Retina (tissue), 1 donor: ENCODE results near the gene ZNF451.
"Not testable (repeated sequence)": the region's sequence is repeated elsewhere in the genome, so short reads cannot be mapped to it uniquely, and the experiment has no call there.

Source experiments
- DNase-seq: peaks from one replicate; pipeline ENCODE4 v3.0.0-alpha.2; 2016

The ZNF451 gene, protein sequence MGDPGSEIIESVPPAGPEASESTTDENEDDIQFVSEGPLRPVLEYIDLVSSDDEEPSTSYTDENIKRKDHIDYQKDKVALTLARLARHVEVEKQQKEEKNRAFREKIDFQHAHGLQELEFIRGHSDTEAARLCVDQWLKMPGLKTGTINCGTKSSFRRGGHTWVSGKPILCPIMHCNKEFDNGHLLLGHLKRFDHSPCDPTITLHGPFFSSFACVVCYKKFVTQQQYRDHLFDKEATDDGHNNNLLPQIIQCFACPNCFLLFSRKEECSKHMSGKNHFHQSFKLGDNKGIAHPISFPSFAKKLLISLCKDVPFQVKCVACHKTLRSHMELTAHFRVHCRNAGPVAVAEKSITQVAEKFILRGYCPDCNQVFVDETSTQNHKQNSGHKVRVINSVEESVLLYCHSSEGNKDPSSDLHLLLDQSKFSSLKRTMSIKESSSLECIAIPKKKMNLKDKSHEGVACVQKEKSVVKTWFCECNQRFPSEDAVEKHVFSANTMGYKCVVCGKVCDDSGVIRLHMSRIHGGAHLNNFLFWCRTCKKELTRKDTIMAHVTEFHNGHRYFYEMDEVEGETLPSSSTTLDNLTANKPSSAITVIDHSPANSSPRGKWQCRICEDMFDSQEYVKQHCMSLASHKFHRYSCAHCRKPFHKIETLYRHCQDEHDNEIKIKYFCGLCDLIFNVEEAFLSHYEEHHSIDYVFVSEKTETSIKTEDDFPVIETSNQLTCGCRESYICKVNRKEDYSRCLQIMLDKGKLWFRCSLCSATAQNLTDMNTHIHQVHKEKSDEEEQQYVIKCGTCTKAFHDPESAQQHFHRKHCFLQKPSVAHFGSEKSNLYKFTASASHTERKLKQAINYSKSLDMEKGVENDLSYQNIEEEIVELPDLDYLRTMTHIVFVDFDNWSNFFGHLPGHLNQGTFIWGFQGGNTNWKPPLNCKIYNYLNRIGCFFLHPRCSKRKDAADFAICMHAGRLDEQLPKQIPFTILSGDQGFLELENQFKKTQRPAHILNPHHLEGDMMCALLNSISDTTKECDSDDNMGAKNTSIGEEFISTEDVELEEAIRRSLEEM

DNA sequence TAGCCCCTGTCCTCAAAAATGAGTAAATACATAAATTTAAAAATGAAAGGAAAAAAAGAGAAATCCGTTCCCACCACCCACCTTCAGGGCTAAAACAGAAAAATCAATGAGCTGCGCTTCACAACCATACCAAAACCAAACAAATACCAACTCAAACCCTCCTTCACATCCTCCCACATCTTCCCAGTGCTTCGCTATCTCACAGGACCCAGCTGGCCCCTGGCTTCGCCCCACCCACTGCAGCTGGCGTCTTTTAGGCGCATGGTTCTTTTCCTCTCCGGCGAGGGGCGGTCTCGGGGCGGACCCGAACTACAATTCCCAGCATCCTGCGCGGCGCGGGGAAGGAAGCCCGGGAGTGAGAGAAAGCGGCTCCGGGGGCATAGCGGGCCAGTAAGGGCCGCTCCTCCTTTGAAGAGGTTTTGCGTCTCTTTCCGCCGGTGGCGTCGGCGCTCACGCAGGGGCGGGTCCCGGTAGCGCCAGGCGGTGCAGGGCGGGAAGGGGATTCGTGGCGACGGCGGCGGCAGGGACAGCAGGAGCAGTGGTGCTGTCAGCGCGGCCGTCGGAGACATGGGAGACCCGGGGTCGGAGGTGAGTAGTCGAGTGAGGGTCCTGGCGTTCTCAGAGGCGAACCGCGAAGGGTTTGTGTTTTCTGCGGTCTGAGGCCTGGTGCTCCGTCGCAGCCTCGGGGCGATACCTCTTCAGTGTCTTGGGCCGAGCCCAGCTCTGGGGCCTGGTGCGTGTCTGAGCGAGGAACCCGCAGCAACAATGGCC is at the start of gene ZNF451:
Gene ZNF451 (plus strand): TSS at position 502 of the 771 bp plus-strand sequence. CDS start 66 bp downstream, at position 568.
- peak; percentile 98 for DNase-seq

DNA sequence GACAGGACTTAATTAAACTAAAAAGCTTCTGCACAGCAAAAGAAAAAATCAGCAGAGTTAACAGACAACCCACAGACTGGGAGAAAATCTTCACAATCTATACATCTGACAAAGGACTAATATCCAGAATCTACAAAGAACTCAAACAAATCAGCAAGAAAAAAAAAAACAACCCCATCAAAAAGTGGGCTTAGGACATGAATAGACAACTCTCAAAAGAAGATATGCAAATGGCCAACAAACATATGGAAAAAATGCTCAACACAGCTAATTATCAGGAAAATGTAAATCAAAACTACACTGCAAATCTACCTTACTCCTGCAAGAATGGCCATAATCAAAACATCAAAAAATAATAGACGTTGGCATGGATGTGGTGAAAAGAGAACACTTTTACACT is 45.9 kb upstream of the ZNF451 start:
- not testable (repeated sequence) for DNase-seq

DNA sequence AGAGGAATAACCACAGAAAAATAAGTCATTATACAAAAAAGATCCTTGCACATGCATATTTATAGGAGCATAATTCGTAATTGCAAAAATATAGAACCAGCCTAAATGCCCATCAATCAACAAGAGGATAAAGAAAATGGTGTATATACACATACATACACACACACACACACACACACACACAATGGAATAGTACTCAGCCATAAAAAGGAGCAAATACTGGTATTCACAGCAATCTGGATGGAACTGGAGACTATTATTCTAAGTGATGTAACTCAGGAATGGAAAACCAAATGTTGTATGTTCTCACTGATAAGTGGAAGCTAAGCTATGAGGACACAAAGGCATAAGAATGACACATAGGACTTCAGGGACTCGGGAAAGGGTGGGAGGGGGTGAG is 45.4 kb upstream of the ZNF451 start:
- DNase-seq, result no peak

DNA sequence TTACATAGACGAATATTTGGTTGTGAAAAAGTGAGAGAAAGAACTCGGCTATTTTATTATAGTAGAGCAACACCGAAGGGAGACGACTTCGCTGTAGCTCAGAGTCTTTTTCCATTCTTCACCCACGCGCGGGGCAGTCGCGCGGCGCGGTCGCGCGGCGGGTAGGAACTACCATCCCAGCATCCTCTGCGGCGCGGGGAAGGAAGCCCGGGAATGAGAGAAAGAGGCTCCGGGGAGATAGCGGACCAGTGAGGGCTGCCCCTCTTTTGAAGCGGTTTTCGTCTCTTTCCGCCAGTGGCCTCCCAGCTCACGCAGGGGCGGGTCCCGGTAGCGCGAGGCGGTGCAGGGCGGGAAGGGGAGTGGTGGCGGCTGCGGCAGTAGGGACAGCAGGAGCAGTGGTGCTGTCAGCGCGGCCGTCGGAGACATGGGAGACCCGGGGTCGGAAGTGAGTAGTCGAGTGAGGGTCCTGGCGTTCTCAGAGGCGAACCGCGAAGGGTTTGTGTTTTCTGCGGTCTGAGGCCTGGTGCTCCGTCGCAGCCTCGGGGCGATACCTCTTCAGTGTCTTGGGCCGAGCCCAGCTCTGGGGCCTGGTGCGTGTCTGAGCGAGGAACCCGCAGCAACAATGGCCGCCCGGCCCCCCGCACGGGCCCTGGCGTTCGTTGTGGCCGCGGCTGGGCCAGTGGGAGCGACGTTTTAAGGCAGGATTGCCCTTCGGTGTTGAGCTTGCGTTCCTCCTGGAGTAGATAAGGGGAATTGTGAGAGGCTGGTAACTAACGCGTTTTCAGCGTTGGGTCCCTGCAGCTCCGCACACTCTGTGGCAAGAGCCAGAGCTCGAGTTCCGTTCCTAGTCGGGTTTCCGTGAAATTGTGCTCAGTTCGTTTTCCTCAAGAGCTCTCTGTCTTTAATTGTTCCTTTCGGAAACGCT is 43.4 kb upstream of the ZNF451 start, which contains the start of gene KIAA1586:
Gene KIAA1586 (plus strand): TSS at position 362 of the 925 bp plus-strand sequence. CDS start 63 bp downstream, at position 425.
- peak; percentile 95 for DNase-seq

DNA sequence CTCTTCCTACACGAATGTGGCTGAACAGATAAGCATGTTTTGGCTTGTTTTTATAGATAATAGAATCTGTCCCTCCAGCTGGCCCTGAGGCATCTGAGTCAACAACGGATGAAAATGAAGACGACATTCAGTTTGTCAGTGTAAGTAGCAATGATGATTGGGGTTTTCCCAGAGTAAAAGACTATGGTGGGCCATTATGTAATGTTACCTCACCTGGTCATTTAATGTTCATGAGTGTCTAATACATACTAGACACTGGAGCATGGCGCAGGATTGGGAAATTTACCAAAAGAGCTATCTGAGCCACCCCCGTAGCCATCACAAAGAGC is 42.8 kb upstream of the ZNF451 start:
- not testable (repeated sequence) for DNase-seq

DNA sequence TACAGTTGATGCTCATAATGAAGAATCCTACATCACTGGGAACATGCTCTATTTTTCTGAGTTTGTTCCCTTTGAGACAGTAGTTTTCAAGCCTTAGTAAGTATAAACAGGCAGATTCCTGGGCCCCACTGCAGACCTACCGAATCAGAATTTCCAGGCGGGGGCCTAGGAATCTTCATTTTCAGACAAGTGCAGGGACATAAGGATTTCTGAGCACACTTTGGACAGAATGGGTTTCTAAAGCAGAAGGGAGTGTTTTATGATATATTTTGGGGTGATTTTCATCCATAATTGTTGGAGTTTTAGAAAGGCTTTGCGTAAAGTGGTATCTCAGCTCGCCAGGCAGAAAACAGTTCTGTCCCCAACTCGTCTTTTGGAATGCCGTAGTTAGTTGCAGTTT is 42.1 kb upstream of the ZNF451 start:
- peak; percentile 4 for DNase-seq

DNA sequence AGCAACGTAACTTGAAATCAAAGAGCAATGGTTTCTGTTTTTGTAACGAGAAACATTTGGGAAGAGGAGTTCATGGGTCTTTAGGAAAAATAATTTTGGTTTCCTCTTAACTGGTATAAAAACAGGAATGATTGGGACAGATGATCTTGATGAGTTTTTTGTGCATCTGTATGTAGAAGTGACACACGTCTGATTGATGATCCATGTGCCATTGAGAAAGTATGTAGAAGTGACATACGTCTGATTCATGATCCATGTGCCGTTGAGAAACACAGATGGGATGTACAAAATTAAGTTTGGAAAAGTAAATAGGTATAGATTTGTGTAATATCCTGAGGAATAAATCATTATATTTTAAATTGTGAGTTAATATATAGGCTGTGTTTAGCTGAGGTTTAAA is 41.4 kb upstream of the ZNF451 start:
- DNase-seq, result no peak

DNA sequence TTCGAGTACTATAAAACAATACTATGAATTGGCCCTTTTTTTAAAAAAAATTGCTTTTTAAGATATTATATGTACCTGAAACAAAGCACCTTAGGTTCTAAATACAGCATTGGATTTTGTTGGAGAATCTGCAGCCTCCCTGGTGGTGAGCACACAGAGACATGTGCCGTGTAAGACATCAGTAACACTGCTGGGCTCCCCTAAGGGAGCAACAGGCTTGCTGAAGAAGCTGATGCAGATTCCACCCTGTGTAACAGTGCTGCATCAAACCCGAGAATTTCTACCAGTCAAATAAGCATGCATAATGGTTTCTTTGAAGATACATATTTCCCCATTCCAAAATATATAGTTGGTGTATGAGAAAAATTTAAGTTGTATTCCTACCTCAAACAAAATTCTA is 26.1 kb upstream of the ZNF451 start:
- no peak for DNase-seq

DNA sequence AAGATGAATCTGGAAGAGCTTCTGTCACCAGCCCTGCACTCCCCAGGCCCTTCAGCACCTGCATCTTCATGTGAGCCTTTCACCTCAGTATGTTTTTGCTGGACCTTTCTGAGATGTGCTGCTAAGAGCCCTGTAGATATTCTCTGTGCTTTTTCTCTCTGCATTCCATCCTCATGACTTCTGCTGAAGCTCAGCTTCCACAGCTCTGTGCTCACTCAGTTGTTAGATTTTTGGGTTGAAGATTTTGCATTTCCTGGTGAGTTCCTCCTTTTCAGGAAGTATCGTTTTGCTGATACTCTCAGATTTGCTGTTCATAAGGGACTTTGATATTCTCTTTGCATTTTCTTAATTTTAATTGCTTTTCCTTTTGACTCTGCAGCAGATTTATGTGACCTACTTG is 25.2 kb upstream of the ZNF451 start:
- no peak for DNase-seq

DNA sequence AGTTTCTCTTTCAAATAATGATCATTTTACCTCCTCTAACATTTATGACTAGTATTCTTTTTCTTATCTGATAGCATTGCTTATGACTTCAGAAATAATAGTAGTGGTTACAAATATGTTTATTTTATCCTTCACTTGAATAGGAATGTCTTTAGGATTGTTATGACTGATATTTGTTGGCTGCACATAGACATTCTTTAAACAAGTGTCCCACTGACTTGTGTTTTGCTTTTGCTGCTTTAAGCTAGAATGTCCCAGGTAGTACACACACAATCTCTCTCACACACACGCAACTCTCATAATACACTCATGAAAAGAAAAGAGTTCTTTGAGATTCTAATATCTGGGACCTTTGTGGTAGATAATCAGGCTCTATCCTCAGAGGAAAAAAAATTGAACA is 21.9 kb upstream of the ZNF451 start:
- no peak for DNase-seq

DNA sequence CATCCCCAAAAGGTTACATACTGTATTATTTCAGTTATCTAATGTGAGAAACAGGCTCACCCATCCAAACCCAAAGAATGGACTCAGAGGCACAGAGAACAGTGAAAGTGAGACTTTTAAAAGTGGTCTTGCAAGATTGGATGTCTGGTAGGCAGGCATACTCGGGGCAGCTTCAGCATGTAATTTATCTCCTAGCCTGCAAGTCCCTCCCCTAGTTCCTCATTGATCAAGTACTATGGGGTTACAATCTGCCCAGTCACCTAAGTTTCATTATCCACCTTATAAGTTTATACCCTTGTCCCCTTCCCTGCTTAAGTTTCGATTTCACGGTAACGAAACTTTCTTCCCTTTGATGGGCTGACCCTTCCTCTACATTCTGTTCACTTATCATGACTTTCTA is 20.8 kb upstream of the ZNF451 start:
- DNase-seq, result no peak

DNA sequence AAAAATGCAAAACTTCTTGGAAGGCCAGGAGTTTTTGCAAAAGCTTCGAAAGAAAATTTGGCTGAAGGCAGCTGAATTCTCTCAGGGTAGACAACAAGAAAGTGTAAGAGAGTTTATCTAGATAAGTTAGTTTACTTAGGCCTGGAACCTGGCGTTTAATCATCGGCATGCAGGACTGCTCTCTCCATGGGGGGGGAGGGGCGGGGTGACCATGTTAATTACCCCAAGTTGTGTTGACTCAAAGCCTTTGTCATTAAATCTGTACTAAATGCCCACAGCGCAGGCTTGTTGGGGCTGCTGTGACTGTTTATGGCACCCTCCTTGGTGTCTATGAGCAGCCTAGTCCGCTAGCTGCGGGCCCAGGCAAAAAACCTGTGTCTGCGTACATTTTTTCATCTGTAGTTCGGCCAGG is 20.1 kb upstream of the ZNF451 start:
- DNase-seq, result no peak

DNA sequence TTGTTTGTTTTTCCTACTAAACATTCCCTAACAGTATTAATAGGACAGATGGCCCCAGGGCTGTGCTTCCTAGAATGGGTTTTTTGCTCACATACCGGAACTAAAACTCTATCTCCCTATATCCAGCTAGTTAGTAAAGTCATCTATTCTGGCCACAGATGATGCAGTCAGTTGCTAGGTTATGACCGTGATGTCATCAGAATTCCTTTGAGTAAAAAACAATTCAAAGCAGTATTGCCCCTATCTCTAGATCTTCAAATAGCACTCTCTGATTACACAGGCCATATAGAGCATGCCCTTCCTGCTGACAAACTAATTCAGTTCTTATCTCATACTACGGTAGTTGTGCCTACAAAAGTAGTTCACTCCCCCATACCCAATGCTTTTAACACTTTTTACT is 17.9 kb upstream of the ZNF451 start:
- no peak for DNase-seq

DNA sequence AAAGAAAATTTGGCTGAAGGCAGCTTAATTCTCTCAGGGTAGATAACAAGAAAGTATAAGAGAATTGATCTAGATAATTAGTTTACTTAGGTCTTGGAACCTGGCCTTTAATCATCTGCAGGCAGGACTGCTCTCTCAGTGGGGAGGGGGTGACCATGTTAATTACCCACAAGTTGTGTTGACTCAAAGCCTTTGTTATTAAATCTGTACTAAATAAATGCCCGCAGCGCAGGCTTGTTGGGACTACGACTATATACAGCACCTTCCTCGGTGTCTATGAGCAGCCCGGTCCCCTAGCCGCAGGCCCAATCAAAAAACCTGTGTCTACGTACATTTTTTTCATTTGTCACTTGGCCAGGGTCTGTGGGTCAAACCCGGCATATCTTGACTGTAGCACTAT is 15.6 kb upstream of the ZNF451 start:
- no peak for DNase-seq

DNA sequence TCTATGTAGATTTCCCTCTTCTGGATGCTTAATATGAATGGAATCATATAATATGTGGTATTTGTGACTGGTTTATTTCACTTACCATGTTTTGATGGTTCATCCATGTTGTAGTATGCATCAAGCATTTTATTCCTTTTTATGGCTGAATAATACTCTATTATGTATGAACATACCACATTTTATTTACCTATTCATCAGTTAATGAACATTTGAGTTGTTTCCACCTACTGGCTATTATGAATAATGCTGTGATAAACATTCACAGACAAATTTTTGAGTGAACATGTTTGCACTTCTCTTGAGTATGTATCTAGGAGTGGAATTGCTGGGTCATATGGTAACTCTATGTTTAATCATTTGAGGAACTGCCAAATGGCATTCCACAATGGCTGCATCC is 14.9 kb upstream of the ZNF451 start:
- no peak for DNase-seq

DNA sequence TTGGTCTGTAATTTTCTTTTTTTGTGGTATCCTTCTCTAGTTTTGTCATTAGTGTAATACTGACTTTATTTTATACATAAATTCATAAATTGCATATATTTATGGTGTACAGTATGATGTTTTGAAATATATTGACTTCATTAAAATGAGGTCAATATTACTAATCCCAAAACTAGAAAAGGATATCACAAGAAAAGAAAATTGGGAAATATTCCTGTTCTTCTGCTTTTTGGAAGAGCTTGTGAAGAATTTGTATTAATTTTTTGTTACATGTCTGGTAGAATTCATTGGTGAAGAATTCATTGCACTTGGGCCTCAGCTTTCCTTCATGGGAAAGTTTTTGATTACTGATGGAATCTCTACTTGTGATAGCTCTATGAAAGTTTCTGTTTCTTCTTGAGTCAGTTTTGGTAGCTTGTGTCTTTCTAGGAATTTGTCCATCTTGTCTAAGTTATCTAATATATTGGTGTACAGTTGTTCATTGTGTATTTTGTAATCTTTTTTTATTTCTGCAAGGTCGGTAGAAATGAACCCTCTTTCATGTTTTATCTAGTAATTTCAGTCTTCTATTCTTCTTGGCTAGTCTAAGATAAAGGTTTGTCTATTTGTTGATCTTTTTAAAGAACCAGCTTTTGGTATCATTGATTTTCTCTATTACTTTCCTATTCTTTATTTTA is 11.3 kb upstream of the ZNF451 start:
- no peak for DNase-seq

DNA sequence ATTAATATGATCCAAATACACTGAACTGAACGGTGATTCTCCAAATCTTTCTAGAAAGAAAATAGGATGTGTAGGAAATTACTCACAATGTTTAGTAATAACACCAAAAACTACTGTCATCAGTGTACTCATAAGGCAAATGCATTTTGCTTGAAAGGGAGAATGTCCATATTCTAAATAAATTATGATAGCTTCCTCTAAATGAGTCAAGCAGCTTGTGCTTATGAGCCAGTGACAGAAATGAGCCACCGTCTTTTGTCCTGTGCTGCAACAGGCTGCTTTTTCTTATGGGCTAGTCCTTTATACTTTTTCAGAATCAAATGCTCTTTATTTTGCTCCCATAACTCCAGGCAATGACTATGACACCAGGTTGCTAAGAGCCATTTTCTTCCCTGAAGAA is 4.5 kb upstream of the ZNF451 start:
- no peak for DNase-seq

DNA sequence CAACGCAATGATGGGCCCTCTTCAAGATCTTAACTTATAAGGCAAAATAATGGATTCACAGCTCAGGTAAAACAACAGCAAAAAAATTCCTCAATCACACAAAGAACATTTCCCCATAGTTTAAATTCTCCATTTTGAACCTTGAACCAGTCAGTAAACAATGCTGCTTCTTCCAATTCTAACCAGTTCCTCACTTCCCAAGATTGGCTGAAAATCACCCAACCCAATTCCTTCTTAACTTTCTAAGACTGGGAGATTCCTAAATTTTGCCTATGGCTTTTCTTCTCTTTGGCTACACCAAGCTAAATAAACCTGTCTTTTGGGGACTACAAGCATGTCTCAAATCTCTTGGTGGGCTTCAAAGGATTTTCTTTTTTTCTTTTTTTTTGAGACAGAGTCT is 3.1 kb upstream of the ZNF451 start:
- DNase-seq, result no peak

DNA sequence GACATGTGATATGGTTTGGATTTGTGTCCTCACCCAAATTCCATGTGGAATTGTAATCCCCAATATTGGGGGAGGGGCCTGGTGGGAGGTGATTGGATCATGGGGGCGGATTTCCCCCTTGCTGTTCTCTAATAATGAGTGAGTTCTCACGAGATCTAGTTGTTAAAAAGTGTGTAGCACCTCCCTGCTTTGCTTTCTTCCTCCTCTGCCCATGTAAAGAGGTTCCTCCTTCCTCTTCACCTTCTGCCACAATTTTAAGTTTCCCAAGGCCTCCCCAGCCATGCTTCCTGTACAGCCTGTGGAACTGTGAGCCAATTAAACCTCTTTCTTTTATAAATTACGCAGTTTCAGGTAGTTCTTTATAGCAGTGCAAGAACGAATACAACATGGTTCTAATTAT is 2.1 kb upstream of the ZNF451 start:
- DNase-seq, result no peak

DNA sequence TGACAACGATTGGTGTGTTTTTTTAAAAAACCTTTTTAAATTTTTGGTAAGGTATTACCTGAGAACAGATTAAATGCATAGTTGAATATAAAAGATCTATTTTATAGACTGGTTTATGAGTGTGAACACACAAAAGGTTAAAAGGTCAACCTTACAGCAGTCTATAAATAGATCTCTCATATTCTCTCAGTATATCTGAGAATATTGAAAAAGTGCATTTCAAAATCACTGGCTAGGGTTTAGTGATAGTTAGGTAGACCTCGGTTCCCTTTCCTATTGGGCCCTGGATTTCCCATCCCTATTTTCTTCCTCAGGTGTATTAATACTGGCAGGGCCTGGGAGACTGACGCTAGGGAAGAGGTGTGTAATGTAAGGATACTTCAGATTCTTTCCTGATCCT is 723 bp upstream of the ZNF451 start:
- no peak for DNase-seq

DNA sequence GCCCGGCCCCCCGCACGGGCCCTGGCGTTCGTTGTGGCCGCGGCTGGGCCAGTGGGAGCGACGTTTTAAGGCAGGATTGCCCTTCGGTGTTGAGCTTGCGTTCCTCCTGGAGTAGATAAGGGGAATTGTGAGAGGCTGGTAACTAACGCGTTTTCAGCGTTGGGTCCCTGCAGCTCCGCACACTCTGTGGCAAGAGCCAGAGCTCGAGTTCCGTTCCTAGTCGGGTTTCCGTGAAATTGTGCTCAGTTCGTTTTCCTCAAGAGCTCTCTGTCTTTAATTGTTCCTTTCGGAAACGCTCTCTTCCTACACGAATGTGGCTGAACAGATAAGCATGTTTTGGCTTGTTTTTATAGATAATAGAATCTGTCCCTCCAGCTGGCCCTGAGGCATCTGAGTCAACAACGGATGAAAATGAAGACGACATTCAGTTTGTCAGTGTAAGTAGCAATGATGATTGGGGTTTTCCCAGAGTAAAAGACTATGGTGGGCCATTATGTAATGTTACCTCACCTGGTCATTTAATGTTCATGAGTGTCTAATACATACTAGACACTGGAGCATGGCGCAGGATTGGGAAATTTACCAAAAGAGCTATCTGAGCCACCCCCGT is 575 bp downstream of the ZNF451 start:
- not testable (repeated sequence) for DNase-seq
